B cell (primary cell): ENCODE measurements around the gene SFXN5. TPM values are rescaled to one million over a fixed set of nuclear protein-coding genes. Genes with fewer than 3 reads are reported as not detected.

Experiments used
- ATAC-seq: fragments of 200-7000 bp; cut with Tn5 transposase; one replicate; pipeline ENCODE4 v1.10.0; 2021; ENCODE audit warnings: low read depth, mild to moderate bottlenecking, moderate number of reproducible peaks, moderate library complexity
- CTCF ChIA-PET: fragments of 350-600 bp; sonication (Branson Sonifier 250); formaldehyde crosslinking; loops from one replicate; lab custom pipeline; 2021; ENCODE audit warnings: antibody characterized with exemption, inconsistent platforms; lab: Charles Lee
- POLR2A ChIA-PET: fragments of 350-600 bp; sonication (Branson Sonifier 250); formaldehyde crosslinking; loops from one replicate; lab custom pipeline; 2021; ENCODE audit warnings: antibody characterized with exemption; lab: Charles Lee
- DNase-seq: peaks from one replicate; pipeline ENCODE4 v3.0.0; 2013
- H2AFZ ChIP-seq: 2 replicates; pipeline ENCODE4 v1.6.1; 2012; ENCODE audit warnings: mild to moderate bottlenecking, low read depth, low read length; ENCODE audit not compliant: insufficient read depth, poor library complexity, severe bottlenecking
- H3K27ac ChIP-seq, 2 donors: 1 replicate in 1 of 2; 2 replicates in 1 of 2; pipeline ENCODE4 v1.5.1; 2012 to 2013; ENCODE audit warnings: low read length in 2 of 2, mild to moderate bottlenecking in 2 of 2, moderate library complexity in 1 of 2
- H3K27me3 ChIP-seq, 4 experiments: fragments of 200-600 bp in 1 of 4; sonication (generic) in 1 of 4; replicated peaks in 1 of 4; 1 replicate in 2 of 4; 2 replicates in 2 of 4; pipeline versions ENCODE4 v1.6.1 to v1.7.0; 2013 to 2016; ENCODE audit warnings: low read length in 3 of 4, mild to moderate bottlenecking in 2 of 4, mixed read lengths in 1 of 4, moderate library complexity in 1 of 4; ENCODE audit not compliant: insufficient read depth in 4 of 4, control insufficient read depth in 3 of 4; ENCODE audit errors: control extremely low read depth in 1 of 4
- H3K36me3 ChIP-seq, 2 experiments: replicated peaks in 1 of 2; 1 replicate in 1 of 2; 2 replicates in 1 of 2; pipeline versions ENCODE4 v1.6.1 to v1.7.1; 2013; ENCODE audit warnings: low read length in 1 of 2; ENCODE audit not compliant: insufficient read depth in 2 of 2, control insufficient read depth in 1 of 2; ENCODE audit errors: control extremely low read depth in 1 of 2, extremely low read depth in 1 of 2
- H3K4me1 ChIP-seq, 2 donors: fragments of 200-600 bp in 1 of 2; sonication (generic) in 1 of 2; 1 replicate in 1 of 2; 2 replicates in 1 of 2; pipeline versions ENCODE4 v1.5.1 to v1.6.1; 2013 to 2017; ENCODE audit warnings: low read length in 2 of 2; ENCODE audit not compliant: control insufficient read depth in 2 of 2, insufficient read depth in 2 of 2
- H3K4me2 ChIP-seq: replicated peaks from 2 replicates; pipeline ENCODE3; 2012; ENCODE audit warnings: mild to moderate bottlenecking, low read depth, low read length; ENCODE audit not compliant: poor library complexity, severe bottlenecking
- H3K4me3 ChIP-seq, 5 experiments: fragments of 200-600 bp in 1 of 5; sonication (generic) in 1 of 5; 1 replicate in 3 of 5; 2 replicates in 2 of 5; pipeline versions ENCODE4 v1.5.1 to v1.7.0; 2011 to 2016; ENCODE audit warnings: low read length in 4 of 5, mild to moderate bottlenecking in 4 of 5, low read depth in 2 of 5, control low read depth in 1 of 5, moderate library complexity in 1 of 5; ENCODE audit not compliant: insufficient read depth in 1 of 5; ENCODE audit errors: control extremely low read depth in 1 of 5, extremely low read depth in 1 of 5
- H3K79me2 ChIP-seq: fragments of 200-600 bp; sonication (generic); one replicate; pipeline ENCODE4 v1.6.0; 2016; ENCODE audit warnings: low read length; ENCODE audit not compliant: control insufficient read depth, insufficient read depth
- H3K9ac ChIP-seq: fragments of 200-600 bp; sonication (generic); 2 replicates; pipeline ENCODE4 v1.6.1; 2017; ENCODE audit warnings: mild to moderate bottlenecking, low read length, moderate library complexity
- H3K9me3 ChIP-seq, 3 donors: one replicate each; pipeline versions ENCODE4 v1.6.1 to v1.7.1; 2013; ENCODE audit warnings: low read length in 2 of 3; ENCODE audit not compliant: control insufficient read depth in 2 of 3, insufficient read depth in 1 of 3; ENCODE audit errors: control extremely low read depth in 1 of 3
- H4K20me1 ChIP-seq: 2 replicates; pipeline ENCODE4 v1.6.0; 2012; ENCODE audit warnings: mild to moderate bottlenecking, low read length; ENCODE audit not compliant: insufficient read depth, control insufficient read depth, poor library complexity, severe bottlenecking
- H3K27ac Mint-ChIP-seq: one replicate; pipeline ENCODE4 v1.8.0; 2021; ENCODE audit warnings: mixed read lengths
- H3K27me3 Mint-ChIP-seq: one replicate; pipeline ENCODE4 v1.8.0; 2021; ENCODE audit warnings: mixed read lengths
- H3K4me1 Mint-ChIP-seq: one replicate; pipeline ENCODE4 v1.8.0; 2021; ENCODE audit warnings: mixed read lengths
- H3K4me3 Mint-ChIP-seq: one replicate; pipeline ENCODE4 v1.8.0; 2021; ENCODE audit warnings: mixed read lengths
- H3K9me3 Mint-ChIP-seq: one replicate; pipeline ENCODE4 v1.8.0; 2022; ENCODE audit warnings: mixed read lengths; ENCODE audit not compliant: insufficient read depth
- CTCF ChIP-seq: fragments of 200-600 bp; IDR thresholded peaks from one replicate; pipeline ENCODE4 v1.8.0; 2022; ENCODE audit warnings: antibody characterized with exemption, mild to moderate bottlenecking
- EZH2 ChIP-seq: IDR thresholded peaks from 2 replicates; pipeline ENCODE4 v1.6.1; 2012; ENCODE audit warnings: borderline replicate concordance, low read depth, mild to moderate bottlenecking, moderate library complexity, low read length; ENCODE audit not compliant: insufficient read depth, poor library complexity, severe bottlenecking
- WGBS: methylation state at CpG from one replicate; pipeline ENCODE4 v1.1.5; 2013; ENCODE audit warnings: missing lambda C conversion rate; ENCODE audit not compliant: insufficient coverage; 5-methylcytosine and 5-hydroxymethylcytosine counted together
- intact Hi-C: fragments of 100-400 bp; cut with micrococcal nuclease; formaldehyde crosslinking; loops from one replicate; pipeline ENCODE4 v1.10.0; 2022
- polyA plus RNA-seq: library from polyadenylated mRNA; depleted of rRNA; stranded (reverse); fragments of >200 nt; gene quantifications from 2 replicates; pipeline ENCODE4 v1.2.3, GENCODE V29; 2012
- total RNA-seq, 2 donors: library from RNA; stranded (reverse); fragments of 120-200 nt in 1 of 2; gene quantifications; 1 replicate in 1 of 2; 2 replicates in 1 of 2; pipeline versions ENCODE4 v1.2.3 to v1.2.4, GENCODE V29; 2013 to 2022

Gene SFXN5
- total and polyA plus RNA-seq, 2 donors (not counting 1 experiment from before 2014, with no cell fraction given), result 8.0 to 16.9 TPM

- Mint-ChIP-seq H3K4me3 (no peak overlapping the region), H3K4me1 (no peaks in the 10 kb centered on the region), H3K9me3 (no peaks in the 10 kb centered on the region), H3K27ac (no peak overlapping the region), H3K27me3 (no peaks in the 10 kb centered on the region)
- no peak overlapping the region for H3K27ac ChIP-seq
- ChIA-PET CTCF (interaction anchor here (1.2 kb wide), 1 partner anchor 224 kb away, joined by 3 read pairs; no protein-coding TSS in a partner anchor), POLR2A (no interaction called here)
- H3K36me3 ChIP-seq, result no peaks in the 10 kb centered on the region
- ATAC-seq (no peak), DNase-seq (no peak)
- no peaks in the 10 kb centered on the region for H3K9me3 ChIP-seq
- H3K4me2 ChIP-seq, result no peak overlapping the region
- no peak overlapping the region for H2AFZ ChIP-seq
- WGBS, result no CpG with 5 or more reads among the region's 1 CpG
- no peak overlapping the region for H3K9ac ChIP-seq
- no peaks in the 10 kb centered on the region for H4K20me1 ChIP-seq
- intact Hi-C loops, result no loop called here
- H3K27me3 ChIP-seq, result no peaks in the 10 kb centered on the region
- no peak overlapping the region for H3K4me3 ChIP-seq
- H3K4me1 ChIP-seq, result peaks cover 0 to 3% of the 10 kb centered on the region in 2 donors
- no peaks in the 10 kb centered on the region for H3K79me2 ChIP-seq
- TF ChIP-seq CTCF (no peak), EZH2 (no peak)
These were observed 118.0 kb downstream of the SFXN5 start for GRCh38 chr2:72953528-72953927.

- Histone ChIP-seq H3K79me2 (no peaks in the 10 kb centered on the region), H3K36me3 (no peaks in the 10 kb centered on the region), H3K27ac (no peak overlapping the region), H3K27me3 (no peaks in the 10 kb centered on the region), H3K4me1 (peaks cover 0 to 3% of the 10 kb centered on the region in 2 donors), H3K9ac (no peak overlapping the region), H3K9me3 (no peaks in the 10 kb centered on the region), H2AFZ (no peak overlapping the region), H3K4me3 (no peak overlapping the region), H3K4me2 (no peak overlapping the region), H4K20me1 (no peaks in the 10 kb centered on the region)
- DNase-seq (no peak), ATAC-seq (no peak)
- H3K9me3 Mint-ChIP-seq, result no peaks in the 10 kb centered on the region
- no peaks in the 10 kb centered on the region for H3K27me3 Mint-ChIP-seq
- no peak overlapping the region for H3K4me3 Mint-ChIP-seq
- H3K4me1 Mint-ChIP-seq, result no peaks in the 10 kb centered on the region
- H3K27ac Mint-ChIP-seq, result no peak overlapping the region
- POLR2A ChIA-PET, result interaction anchor here (0.6 kb wide), 1 partner anchor 1692 kb away, joined by 3 read pairs; no protein-coding TSS in a partner anchor
- no peak for TF ChIP-seq CTCF
- no peak for TF ChIP-seq EZH2
- CTCF ChIA-PET, result interaction anchor here (1.2 kb wide), 1 partner anchor 224 kb away, joined by 3 read pairs; no protein-coding TSS in a partner anchor
- intact Hi-C loops, result no loop called here
- WGBS, result 100% methylated on average over 8 of the region's 14 CpGs
These were observed 118.6 kb downstream of the SFXN5 start for GRCh38 chr2:72952961-72953360.
